GM18519 (cell line): Measurements from ENCODE around the gene LUC7L.
"Not testable (repeated sequence)": the region's sequence is repeated elsewhere in the genome, so short reads cannot be mapped to it uniquely, and the experiment has no call there.

Source experiments
- ATAC-seq: cut with Tn5 transposase; IDR thresholded peaks from one replicate; pipeline ENCODE4 v1.9.1; 2021; ENCODE audit warnings: mild to moderate bottlenecking, moderate library complexity; ENCODE audit not compliant: unreplicated experiment, low FRiP score

Gene LUC7L

GRCh38 chr16:180681-181564, 48.3 kb downstream of the LUC7L start:
- ATAC-seq: no peak

- ATAC-seq: no peak
Observed at GRCh38 chr16:180101-180675, 49.1 kb downstream of the LUC7L start, which contains the start of gene HBQ1. TSS of gene HBQ1 (plus strand) at chr16:180459. CDS start at chr16:180487, 28 bp downstream.

GRCh38 chr16:179211-180092, 49.8 kb downstream of the LUC7L start:
- ATAC-seq: no peak

- ATAC-seq: no peak
Observed at GRCh38 chr16:178668-179015, 50.6 kb downstream of the LUC7L start.

GRCh38 chr16:177981-178667, 51.1 kb downstream of the LUC7L start:
- ATAC-seq: no peak

GRCh38 chr16:177394-177822, 51.8 kb downstream of the LUC7L start:
- ATAC-seq: no peak

- not testable (repeated sequence) for ATAC-seq
Observed at GRCh38 chr16:176477-177382, 52.5 kb downstream of the LUC7L start, which contains the start of gene HBA1. TSS of gene HBA1 (plus strand) at chr16:176680. CDS start at chr16:176717, 37 bp downstream.

GRCh38 chr16:176006-176405, 53.2 kb downstream of the LUC7L start:
- ATAC-seq: not testable (repeated sequence)

GRCh38 chr16:175011-175949, 54.0 kb downstream of the LUC7L start:
- no peak for ATAC-seq

- not testable (repeated sequence) for ATAC-seq
Observed at GRCh38 chr16:173928-174769, 55.1 kb downstream of the LUC7L start.

GRCh38 chr16:173211-173854, 55.9 kb downstream of the LUC7L start:
- ATAC-seq: not testable (repeated sequence)

- ATAC-seq: not testable (repeated sequence)
Observed at GRCh38 chr16:172374-172941, 56.8 kb downstream of the LUC7L start, which contains the start of gene HBA2. TSS of gene HBA2 (plus strand) at chr16:172876. CDS start at chr16:172913, 37 bp downstream.

GRCh38 chr16:170788-171187, 58.5 kb downstream of the LUC7L start:
- no peak for ATAC-seq

GRCh38 chr16:170088-170507, 59.2 kb downstream of the LUC7L start:
- not testable (repeated sequence) for ATAC-seq

GRCh38 chr16:169014-169413, 60.2 kb downstream of the LUC7L start:
- ATAC-seq: no peak

GRCh38 chr16:168424-168823, 60.8 kb downstream of the LUC7L start:
- ATAC-seq: no peak
